ENCODE data around the gene FAM204A.

DNA sequence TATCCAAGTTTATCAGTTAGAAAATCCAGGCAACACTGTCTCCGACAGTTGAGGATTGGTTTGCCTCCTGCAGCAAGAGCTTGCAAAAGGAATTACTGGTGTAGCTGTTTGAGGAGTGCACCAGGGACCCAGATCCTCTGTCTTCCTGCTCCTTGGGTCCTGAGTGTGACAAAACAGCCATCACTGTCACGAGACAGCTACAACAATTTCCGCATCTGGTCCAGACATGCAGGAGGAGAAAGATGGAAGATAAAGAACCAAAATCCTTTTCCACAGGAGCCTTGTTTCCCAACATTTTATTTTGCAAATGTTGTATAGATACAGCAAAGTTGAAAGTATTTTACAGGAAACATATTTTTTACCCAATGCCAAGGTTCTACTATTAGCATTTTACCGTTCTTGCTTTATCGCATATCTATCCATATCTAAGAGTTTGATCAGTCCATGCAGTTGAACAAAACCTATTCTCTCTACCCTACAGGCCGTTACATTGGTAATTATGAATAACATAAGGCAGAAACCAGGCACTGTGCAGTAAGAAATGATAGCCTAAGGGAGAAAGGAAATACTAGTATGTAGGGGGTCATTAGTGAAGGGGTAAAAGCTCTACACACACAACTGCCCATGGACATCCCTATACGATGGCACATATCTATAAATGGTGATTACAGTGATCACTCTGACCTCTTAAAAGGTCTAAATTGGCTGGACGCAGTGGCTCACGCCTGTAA lies 54.9 kb downstream of the FAM204A start:
- no peak for TF ChIP-seq EZH2 (IDR thresholded peaks at IDR 0.05; ENCODE audit: insufficient read depth, low read length)
- TF ChIP-seq, protein P1, sequence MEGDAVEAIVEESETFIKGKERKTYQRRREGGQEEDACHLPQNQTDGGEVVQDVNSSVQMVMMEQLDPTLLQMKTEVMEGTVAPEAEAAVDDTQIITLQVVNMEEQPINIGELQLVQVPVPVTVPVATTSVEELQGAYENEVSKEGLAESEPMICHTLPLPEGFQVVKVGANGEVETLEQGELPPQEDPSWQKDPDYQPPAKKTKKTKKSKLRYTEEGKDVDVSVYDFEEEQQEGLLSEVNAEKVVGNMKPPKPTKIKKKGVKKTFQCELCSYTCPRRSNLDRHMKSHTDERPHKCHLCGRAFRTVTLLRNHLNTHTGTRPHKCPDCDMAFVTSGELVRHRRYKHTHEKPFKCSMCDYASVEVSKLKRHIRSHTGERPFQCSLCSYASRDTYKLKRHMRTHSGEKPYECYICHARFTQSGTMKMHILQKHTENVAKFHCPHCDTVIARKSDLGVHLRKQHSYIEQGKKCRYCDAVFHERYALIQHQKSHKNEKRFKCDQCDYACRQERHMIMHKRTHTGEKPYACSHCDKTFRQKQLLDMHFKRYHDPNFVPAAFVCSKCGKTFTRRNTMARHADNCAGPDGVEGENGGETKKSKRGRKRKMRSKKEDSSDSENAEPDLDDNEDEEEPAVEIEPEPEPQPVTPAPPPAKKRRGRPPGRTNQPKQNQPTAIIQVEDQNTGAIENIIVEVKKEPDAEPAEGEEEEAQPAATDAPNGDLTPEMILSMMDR (IDR thresholded peaks at IDR 0.05; ENCODE audit: insufficient read depth, low read depth, low read length): no peak

Data from astrocyte (in vitro differentiated cells and primary cell).